Lower leg skin (tissue), 4 donors: ENCODE data around the gene ZNF397. TPM values are rescaled to one million over a fixed set of nuclear protein-coding genes. Genes with fewer than 3 reads are reported as not detected.

Source experiments
- DNase-seq, 2 donors: peaks; one replicate each; pipeline ENCODE4 v3.0.0-alpha.2; 2019; ENCODE audit warnings: low spot score in 2 of 2
- H3K4me3 ChIP-seq: fragments of 200-600 bp; sonication (generic); 2 replicates; pipeline ENCODE4 v1.5.1; 2017; ENCODE audit warnings: mild to moderate bottlenecking, low read depth; ENCODE audit not compliant: poor library complexity, severe bottlenecking
- POLR2A ChIP-seq, 2 donors: fragments of 450-650 bp; IDR thresholded peaks; one replicate each; pipeline ENCODE4 v1.6.1; 2016 to 2017; ENCODE audit warnings: antibody characterized with exemption in 2 of 2, mild to moderate bottlenecking in 1 of 2, moderate library complexity in 1 of 2
- WGBS, 2 donors: methylation state at CpG; one replicate each; pipeline ENCODE4 v1.1.5; 2018; 5-methylcytosine and 5-hydroxymethylcytosine counted together
- intact Hi-C: fragments of 100-400 bp; cut with DNase I; formaldehyde crosslinking; loops from one replicate; pipeline ENCODE4 v1.15.0; 2023; ENCODE audit warnings: low total_unique reads
- total RNA-seq, 4 donors: library from RNA; depleted of rRNA; stranded (reverse); fragments of >200 nt; gene quantifications; one replicate each; pipeline ENCODE4 v1.1.0, GENCODE V29; 2016
- TF ChIP-seq, protein P1 (sequence below), 3 donors: fragments of 450-650 bp; IDR thresholded peaks; one replicate each; pipeline ENCODE4 v1.5.1; 2016; ENCODE audit warnings: antibody characterized with exemption in 3 of 3, mild to moderate bottlenecking in 3 of 3, moderate library complexity in 2 of 3

ZNF397 gene
- total RNA-seq, 4 donors from 2014 or later: 13.2 to 26.9 (median 19.5) TPM

DNA sequence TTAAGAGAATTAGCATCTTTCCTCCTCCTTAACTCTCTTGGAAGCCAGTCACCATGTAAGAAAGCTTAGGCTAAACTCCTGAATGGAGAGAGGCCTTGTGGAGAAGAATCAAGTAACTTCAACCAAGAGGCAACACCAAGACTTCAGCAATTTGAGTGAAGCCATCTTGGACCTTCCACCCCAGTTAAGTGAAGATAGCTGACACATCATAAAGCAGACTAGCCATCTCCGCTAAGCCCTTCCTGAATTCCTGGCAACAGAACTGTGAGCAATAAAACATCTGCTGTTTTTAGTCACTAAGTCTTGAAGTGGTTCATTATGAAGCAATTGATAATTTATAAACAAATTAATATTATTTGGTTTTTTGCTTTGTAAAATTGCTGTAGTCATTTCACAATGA lies 1.5 kb upstream of the ZNF397 start:
- WGBS, 2 donors: 78 to 85% methylated on average over 1 of the region's 1 CpG
- intact Hi-C loops: loop anchor here (10.0 kb wide), 1 partner anchor 125 kb away; no protein-coding TSS in a partner anchor

GRCh38 chr18:35241448-35241804 lies 592 bp downstream of the ZNF397 start:
- DNase-seq: no peak
- H3K4me3 ChIP-seq: peak overlapping the region; percentile 87
- intact Hi-C loops: loop anchor here (10.0 kb wide), 1 partner anchor 103 kb away; the partner anchor contains the start of gene ZNF24
- WGBS, 2 donors: 1% methylated on average over 5 of the region's 5 CpGs
- no peak for TF ChIP-seq POLR2A (IDR thresholded peaks at IDR 0.05)
- TF ChIP-seq, protein P1, sequence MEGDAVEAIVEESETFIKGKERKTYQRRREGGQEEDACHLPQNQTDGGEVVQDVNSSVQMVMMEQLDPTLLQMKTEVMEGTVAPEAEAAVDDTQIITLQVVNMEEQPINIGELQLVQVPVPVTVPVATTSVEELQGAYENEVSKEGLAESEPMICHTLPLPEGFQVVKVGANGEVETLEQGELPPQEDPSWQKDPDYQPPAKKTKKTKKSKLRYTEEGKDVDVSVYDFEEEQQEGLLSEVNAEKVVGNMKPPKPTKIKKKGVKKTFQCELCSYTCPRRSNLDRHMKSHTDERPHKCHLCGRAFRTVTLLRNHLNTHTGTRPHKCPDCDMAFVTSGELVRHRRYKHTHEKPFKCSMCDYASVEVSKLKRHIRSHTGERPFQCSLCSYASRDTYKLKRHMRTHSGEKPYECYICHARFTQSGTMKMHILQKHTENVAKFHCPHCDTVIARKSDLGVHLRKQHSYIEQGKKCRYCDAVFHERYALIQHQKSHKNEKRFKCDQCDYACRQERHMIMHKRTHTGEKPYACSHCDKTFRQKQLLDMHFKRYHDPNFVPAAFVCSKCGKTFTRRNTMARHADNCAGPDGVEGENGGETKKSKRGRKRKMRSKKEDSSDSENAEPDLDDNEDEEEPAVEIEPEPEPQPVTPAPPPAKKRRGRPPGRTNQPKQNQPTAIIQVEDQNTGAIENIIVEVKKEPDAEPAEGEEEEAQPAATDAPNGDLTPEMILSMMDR (IDR thresholded peaks at IDR 0.05): no peak

More for the DNA sequence above, 1.5 kb upstream of the ZNF397 start:
- no peak overlapping the region for H3K4me3 ChIP-seq
- TF ChIP-seq, protein P1 (IDR thresholded peaks at IDR 0.05): no peak
- TF ChIP-seq POLR2A (IDR thresholded peaks at IDR 0.05): no peak
- DNase-seq: no peak

DNA sequence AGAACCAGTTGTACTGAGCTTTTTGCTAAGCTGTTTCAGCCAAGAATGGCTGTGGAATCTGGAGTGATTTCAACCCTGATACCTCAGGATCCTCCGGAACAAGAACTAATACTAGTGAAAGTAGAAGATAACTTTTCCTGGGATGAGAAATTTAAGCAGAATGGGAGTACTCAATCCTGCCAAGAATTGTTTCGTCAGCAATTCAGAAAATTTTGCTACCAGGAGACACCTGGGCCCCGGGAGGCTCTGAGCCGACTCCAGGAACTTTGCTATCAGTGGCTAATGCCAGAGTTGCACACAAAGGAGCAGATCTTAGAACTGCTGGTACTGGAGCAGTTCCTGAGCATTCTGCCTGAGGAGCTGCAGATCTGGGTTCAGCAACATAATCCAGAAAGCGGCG lies 1.6 kb downstream of the ZNF397 start:
- TF ChIP-seq POLR2A (IDR thresholded peaks at IDR 0.05): no peak
- TF ChIP-seq, protein P1 (IDR thresholded peaks at IDR 0.05): no peak
- intact Hi-C loops: loop anchor here (10.0 kb wide), 1 partner anchor 102 kb away; the partner anchor contains the start of gene ZNF24
- H3K4me3 ChIP-seq: no peak overlapping the region
- DNase-seq: no peak
- WGBS, 2 donors: 90 to 94% methylated on average over 6 of the region's 6 CpGs

- WGBS, 2 donors: 96% methylated on average over 4 of the region's 4 CpGs
- no peak for DNase-seq
- intact Hi-C loops: loop anchor here (10.0 kb wide), 1 partner anchor 100 kb away; the partner anchor contains the start of gene ZNF24
- no peak for TF ChIP-seq POLR2A (IDR thresholded peaks at IDR 0.05)
- TF ChIP-seq, protein P1 (IDR thresholded peaks at IDR 0.05): no peak
- H3K4me3 ChIP-seq: no peak overlapping the region
These were observed 3.8 kb downstream of the ZNF397 start for GRCh38 chr18:35244671-35245070.

- DNase-seq: no peak
These were observed 5.0 kb downstream of the ZNF397 start for GRCh38 chr18:35245719-35246317.

More at GRCh38 chr18:35245719-35246317, 5.0 kb downstream of the ZNF397 start:
- intact Hi-C loops: loop anchor here (10.0 kb wide), 1 partner anchor 99 kb away; the partner anchor contains the start of gene ZNF24
- TF ChIP-seq POLR2A (IDR thresholded peaks at IDR 0.05): no peak
- TF ChIP-seq, protein P1 (IDR thresholded peaks at IDR 0.05): no peak
- H3K4me3 ChIP-seq: no peak overlapping the region
- WGBS, 2 donors: 93 to 94% methylated on average over 4 of the region's 4 CpGs
